ENCODE results near the gene MBD6.
A peak's percentile ranks its signal among the peaks of the same experiment; 100 is the strongest.

The MBD6 gene, protein sequence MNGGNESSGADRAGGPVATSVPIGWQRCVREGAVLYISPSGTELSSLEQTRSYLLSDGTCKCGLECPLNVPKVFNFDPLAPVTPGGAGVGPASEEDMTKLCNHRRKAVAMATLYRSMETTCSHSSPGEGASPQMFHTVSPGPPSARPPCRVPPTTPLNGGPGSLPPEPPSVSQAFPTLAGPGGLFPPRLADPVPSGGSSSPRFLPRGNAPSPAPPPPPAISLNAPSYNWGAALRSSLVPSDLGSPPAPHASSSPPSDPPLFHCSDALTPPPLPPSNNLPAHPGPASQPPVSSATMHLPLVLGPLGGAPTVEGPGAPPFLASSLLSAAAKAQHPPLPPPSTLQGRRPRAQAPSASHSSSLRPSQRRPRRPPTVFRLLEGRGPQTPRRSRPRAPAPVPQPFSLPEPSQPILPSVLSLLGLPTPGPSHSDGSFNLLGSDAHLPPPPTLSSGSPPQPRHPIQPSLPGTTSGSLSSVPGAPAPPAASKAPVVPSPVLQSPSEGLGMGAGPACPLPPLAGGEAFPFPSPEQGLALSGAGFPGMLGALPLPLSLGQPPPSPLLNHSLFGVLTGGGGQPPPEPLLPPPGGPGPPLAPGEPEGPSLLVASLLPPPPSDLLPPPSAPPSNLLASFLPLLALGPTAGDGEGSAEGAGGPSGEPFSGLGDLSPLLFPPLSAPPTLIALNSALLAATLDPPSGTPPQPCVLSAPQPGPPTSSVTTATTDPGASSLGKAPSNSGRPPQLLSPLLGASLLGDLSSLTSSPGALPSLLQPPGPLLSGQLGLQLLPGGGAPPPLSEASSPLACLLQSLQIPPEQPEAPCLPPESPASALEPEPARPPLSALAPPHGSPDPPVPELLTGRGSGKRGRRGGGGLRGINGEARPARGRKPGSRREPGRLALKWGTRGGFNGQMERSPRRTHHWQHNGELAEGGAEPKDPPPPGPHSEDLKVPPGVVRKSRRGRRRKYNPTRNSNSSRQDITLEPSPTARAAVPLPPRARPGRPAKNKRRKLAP

DNA sequence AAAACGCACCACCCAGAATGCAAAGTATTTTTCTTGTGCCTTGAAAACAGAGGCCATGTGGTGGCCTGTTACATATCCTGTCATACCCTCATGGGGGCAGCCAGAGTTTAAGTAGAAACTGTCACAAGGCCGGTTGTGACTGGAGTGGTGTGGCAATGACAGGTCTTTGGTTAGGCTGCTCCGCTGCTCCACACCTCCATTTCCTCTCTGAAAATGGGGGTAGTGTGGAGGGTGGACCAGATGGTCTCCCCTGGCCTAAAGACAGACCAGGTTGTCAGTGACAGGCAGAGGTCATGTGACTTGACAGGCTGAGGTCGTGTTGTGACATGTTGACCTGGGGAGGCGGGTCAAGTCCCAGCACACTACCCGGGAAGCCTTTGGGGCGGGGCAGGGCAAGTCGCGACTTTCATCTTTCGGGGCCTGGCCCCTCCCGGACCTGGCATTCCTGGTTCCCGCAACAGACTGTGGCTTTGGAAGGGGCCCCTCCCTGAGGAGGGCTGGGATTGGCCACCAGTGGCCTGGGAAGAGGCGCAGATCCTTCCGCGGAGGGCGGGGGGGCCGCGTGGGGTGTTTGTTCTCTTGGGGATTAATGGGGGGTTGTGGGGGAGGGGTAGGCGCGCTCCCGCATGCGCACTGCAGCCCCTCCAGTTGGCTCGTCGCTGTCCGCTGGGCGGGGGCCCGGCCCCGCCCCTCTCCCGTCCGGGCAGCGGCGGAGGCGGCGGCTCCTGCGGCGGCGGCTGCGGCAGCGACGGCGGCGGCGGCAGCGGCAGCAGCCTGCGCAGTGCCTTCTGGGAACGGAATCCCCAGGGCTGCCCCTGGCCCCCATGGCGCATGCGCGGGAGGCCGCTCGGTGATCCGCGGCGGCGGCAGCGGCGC is at the start of gene MBD6:
Gene MBD6 (plus strand): TSS at position 814 of the 876 bp plus-strand sequence. CDS start 1,480 bp downstream, outside the sequence.
- DNase-seq (ENCODE audit: low read depth in 1 of 2, low spot score in 1 of 2): peak; percentile 79 to 90

DNA sequence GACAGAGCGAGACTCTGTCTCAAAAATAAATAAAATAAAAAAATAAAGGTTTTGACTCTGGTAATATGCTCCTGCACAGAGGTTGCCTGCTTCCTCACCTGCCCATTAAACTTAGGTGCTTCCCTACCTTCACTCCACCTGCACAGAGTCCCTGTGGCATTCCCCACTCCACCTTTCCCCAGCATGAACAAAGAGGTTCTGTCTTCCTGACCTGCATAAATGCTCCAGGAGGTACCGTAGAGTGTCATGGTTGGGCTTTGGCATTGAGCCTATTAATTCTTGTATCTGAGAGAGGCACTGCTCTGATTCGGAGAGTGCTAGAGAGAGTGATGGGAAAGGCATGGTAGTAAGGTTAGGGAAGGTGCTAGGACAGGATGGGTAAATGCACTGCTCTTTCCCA is 49.2 kb upstream of the MBD6 start:
- no peak for DNase-seq (ENCODE audit: low read depth in 1 of 2, low spot score in 1 of 2)

DNA sequence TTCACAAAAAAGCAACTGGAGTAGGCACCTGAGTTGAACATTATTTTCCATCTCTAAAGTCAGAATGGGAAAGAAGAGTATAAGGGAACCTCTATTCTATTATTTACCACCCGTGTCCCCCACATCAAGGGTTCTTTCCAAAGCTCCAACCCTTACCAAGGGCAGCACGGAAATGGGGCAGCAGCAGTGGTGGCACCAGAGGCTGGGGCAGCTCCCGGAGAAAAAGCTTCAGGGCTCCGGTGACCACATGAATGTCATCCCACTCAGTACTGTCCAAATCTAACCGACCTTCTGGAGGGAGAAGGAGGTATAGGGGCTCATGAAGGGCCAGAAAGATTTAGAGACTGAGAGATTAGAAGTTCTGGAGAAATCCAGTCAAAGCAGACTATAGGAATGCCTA is 48.7 kb upstream of the MBD6 start:
- DNase-seq (ENCODE audit: low read depth in 1 of 2, low spot score in 1 of 2): no peak

DNA sequence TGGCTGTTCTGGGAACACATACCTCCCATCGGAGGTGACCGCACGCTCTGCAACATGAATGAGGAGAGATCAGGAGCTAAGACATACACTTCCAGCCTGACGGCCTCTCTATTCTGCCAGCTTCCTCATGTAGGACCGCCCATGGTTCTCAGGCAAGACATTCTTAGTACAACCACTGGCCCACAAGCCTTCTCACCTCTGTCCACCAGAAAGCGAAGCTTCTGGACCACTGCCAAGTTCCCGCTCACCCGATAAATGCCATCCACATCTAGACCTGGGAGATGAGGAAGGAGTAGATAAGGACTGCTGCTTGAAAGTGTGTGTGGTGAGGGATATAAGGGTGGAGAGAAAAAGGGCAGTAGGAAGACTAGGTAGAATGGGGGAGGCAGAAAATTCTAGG is 48.2 kb upstream of the MBD6 start:
- DNase-seq (ENCODE audit: low read depth in 1 of 2, low spot score in 1 of 2): no peak

DNA sequence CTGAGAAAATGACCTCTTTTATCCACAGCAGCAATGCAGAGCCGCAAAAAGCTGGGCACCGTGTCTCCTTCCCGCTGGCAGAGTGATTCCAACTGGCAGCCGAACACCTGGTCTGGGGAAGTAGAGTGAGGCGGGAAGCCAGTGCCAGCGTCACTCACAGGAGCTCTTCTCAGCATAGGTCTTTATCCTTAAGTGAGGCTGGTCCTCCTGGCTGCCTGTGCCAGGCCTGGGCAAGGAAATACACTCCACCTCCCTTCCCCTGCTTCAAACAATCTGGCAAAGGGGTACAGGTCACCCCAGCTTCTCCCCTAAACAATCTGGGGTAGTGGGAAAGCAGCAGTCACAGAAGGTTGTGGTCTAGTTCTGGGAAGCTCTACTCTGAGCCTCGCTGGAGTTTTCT is 47.8 kb upstream of the MBD6 start:
- DNase-seq (ENCODE audit: low read depth in 1 of 2, low spot score in 1 of 2): no peak

DNA sequence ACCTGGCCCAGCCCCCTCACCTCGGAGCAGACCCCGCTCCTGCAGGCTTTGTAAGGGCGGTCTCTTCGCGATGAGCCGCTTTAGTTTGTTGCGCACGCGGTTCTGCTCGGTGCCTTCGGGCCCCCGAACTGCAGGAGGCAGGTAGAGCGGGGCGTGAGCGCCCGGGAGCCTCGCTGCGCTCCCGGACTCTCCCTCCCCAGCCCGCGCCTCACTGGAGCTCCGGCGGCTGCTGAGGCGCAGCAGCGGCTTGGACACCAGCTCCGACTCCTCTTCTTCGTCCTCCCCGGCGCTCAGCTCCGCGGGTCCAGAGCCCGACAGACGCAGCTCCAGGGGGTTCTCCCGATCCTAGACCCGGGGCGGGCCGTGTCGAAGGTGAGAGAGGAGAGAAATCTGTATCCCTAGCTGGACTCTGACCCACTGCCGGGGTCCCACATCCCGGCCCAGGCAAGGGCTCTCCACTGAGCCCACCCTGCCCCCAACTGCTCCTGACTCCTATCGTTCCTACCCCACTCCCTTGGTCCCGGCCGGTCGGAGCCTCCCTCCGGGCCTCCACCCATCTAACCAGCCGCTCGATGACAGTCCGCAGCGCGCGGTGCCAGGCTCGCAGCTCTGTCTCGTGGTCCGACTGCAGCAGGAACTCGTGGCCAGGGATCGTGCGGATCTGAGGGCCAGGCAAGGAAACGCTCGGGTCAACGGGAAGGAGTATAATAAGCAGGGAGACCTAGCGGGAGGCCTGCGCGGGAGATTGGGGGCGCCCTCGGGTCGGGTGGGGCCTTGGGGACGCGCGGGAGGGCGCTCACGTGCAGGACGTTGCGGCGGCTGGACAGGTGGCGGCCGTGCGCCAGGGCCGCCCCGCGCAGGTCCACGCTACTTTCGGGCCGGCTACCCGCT is 47.1 kb upstream of the MBD6 start:
- no peak for DNase-seq (ENCODE audit: low read depth in 1 of 2, low spot score in 1 of 2)

DNA sequence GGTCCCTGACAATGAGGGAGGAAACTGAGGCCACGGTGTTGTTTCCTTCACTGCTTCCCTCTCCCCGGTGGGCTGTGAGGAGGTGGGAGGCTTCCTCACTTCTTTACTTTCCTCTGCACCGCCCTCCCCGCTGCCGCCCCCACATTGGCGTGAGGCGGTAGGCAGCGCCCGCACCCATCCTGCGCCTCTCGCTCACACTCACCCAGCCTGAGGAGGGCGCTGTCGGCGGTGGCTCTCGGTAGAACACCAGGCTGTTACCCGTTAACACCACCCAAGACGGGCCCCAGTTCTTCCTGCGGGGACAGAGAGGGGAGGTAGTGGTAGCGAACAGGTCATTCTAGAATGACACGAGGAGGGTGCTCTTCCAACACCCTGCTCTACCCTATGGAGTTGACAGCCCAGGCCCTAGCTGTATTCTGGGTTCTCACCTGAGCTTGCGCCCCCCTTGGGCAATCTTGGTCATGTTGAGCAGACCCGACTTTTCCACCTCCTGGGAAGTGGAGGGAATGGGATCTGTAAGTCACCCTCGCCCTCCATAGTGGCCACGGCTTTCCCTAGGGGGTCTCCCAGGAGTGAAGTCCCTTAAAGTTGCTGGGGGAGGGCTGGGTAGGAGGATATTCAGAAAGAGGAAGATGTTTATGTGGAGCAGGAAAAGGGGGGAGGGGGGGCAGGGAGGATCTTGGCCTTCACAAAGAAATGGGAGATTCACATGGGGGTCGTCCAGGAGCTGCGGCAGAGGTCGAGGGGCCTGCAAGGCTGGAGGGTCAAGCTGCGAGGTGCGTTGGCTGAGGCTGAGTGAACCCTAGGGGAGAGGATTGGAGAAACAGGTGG is 46.2 kb upstream of the MBD6 start:
- peak in 1 of 2 donors; percentile 56 for DNase-seq (ENCODE audit: low read depth in 1 of 2, low spot score in 1 of 2)

DNA sequence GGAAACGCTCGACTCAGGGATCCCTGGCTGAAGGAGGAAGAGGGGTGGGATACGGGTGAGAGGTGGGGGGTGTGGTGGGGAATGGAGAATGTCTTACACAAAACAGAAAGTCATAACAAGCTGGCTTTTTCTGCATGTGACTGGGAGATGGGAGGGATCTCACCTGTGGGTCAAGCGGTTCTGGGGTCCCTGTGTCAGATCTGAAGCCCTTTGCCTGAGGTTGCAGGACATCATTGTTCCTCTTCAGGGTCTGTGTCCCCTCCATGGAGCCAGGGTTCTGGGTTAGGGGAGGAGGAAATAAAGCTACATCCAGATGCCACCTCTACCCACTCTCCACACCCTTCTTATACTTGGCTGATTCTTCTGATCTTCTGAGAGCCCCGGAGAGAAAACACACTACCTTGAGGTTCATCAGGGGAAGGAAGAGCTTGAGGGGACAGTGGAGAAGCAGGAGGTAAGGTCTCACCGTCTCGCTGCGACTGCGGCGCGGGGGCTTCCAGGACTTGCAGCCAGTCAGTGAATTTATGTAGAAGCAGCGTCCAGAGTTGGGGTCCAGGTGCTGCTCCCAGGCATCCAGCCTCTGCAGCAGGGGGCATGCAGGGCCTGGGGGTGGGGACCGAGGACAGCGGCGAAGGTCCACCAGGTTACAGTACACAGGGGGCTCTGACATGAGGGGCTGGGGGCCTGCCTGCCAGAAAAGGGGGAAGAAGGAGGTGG is 45.5 kb upstream of the MBD6 start:
- DNase-seq (ENCODE audit: low read depth in 1 of 2, low spot score in 1 of 2): no peak

DNA sequence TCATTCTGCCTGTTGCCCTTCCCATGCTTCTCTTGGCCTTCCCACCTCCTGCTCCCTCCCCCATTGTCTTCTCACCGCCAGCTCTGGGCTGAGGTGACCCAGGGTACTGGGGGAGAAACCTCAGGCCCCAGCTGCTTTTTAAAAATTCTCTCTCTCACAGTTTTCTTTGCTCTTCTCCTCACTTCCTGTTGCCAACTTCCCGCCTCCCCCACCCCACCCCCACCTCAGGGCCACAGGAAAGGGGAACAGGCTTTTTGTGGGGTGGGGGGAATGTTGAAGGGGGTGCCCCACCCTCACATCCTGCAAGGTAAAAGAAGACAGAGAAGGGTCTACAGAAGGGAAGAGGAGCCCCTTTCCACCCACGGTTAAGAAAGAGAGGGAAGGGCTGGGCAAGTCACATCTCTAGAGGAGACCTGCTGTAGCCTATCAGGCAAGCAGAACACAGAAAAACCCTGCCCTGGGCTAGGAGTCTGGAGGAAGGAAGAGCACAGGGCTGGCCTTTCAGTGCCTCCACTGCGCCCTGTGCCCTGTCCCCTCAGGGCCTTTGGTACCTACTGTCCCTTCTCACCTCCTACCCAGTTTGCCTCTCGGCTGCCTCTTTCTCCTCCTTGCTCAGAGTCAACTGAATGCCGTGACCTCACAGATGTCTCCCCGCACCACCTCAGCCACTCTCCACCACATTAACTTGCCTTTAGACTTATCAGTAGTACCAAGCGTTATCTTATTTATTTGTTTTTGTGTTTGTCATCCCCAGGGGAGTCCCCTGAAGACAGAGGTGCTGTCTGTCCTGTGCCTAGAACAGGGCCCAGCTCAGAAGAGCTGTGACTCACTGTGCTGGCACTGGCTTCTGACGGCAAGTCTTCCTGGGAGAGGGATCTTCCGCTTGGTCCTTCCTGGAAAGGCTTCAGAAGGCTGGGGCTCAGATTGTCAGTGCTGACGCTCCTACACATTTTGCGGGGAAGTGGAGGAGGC is 44.6 kb upstream of the MBD6 start:
- no peak for DNase-seq (ENCODE audit: low read depth in 1 of 2, low spot score in 1 of 2)

DNA sequence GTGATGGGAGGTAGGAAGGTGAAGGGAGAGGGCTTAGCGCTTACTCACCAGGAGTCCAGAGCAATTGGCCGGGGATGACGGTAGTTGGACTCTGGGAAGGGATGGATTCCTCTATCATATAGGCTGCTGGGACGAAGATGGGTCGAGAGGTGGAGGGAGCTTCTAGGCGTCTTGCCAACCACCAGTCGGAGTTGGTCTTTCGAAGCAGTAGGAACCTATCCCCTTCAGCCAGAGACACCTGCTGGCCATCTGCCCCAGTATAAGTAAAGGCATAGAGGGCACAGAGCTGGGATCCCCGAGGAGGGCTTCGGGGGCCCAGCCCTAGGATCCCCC is 43.6 kb upstream of the MBD6 start:
- DNase-seq (ENCODE audit: low read depth in 1 of 2, low spot score in 1 of 2): no peak

DNA sequence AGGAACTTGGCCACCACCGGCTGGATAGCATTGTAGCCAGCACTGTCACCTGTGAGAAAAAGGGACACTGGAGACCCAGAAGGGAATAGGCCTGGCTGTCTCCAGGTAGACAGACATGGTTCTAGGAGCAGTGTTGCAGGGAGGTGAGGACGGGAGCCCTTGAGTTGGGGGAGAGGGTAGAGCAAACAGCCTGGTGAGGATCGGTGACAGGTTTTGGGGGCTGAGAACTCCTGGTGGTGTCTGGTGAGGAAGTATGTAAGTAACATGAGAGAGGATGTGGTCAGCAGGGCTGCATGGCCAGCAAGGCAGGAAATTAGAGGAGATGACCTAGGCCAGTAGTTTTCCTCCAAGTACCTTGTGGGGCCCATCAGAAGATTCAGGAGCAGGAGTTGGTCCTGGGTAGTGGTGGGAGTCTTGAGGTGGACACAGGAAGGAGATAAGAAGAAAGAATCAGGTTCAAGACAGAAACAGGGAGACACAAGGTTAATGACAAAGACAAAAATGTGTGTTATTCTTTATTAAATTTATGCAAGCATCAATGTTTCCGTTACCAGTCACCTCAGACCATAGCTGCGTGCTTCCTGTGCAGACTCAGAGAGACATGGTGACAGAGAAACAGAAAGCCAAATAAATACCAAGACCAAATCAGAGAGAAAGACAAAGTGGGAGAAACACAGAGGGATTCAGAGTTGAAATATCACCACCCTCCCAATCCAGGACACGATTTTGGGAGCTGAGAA is 43.1 kb upstream of the MBD6 start, which contains the start of gene ARHGAP9:
Gene ARHGAP9 (minus strand): TSS at position 491 of the 740 bp plus-strand sequence. CDS start 460 bp downstream, at position 31.
- DNase-seq (ENCODE audit: low read depth in 1 of 2, low spot score in 1 of 2): no peak

DNA sequence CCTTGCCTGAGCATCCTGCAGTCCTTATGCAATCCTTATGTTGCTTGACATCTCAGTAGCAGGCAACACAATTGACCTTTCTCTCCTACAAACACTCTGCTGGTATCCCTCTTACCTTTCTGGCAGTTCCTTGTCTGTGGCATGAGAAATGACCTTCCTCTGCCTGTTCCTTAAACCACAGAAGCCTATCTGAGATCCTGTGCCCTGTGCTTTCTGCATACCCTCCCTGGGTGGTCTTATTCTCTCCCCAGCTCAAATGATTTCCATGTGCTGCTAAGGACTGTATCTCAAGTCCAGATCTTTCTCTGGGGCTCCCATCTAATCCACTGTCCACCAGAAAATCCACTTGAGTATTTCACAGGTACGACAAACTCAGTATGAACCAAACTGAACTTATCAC is 41.0 kb upstream of the MBD6 start:
- no peak for DNase-seq (ENCODE audit: low read depth in 1 of 2, low spot score in 1 of 2)

DNA sequence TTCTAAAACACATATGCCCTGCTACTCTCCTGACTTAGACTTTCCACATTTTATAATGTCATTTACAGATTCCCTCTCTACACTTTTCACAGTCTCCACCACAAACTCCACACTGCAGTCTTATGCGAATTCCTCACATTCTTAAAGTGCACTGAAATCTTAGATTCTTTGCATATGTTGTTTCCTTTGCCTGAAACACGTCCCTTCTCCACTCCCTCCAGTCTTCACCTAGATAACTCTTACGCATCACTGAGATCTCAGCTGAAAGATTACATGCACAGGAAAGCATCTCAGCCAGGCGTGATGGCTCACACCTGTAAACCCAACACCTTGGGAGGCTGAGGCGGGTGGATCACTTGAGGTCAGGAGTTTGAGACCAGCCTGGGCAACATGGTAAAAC is 39.2 kb upstream of the MBD6 start:
- no peak for DNase-seq (ENCODE audit: low read depth in 1 of 2, low spot score in 1 of 2)

DNA sequence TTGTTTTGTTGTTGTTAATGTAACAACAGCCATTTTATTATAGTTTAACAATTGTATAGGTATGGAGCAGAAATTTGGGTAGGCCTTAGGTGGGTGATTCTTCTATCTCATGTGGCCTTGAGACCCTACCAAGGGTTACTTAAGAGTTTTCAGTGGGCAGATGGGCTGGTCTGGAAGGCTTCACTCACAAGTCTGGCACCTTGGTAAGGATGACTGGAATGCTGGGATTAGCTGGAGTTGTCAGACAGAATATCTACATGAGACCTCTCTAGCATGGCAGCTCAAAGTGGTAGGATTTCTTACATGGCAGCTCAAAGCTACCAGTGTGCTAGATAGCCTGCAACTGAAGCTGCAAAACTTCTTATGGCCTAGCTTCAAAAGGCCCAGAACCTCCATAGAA is 36.9 kb upstream of the MBD6 start:
- DNase-seq (ENCODE audit: low read depth in 1 of 2, low spot score in 1 of 2): no peak

DNA sequence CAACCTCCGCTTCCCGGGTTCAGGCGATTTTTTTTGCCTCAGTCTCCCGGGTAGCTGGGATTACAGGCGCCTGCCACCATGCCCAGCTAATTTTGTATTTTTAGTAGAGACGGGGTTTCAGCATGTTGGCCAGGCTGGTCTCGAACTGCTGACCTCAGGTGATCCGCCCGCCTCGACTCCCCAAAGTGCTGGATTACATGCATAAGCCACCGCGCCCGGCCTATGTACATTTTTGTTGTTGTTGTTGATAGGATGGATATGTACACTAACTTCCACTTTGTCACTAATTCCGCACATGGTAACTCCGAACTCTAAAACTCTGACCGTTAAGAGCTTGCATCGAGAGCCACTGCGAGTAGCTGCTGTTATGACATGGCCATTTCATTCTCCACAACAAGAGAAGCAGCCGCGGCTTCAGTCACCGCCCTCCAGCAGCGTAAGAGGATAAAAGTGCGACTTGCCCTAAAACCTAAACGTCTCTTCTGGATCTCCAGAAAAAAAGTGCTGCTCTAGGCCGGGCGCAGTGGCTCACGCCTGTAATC is 35.5 kb upstream of the MBD6 start:
- DNase-seq (ENCODE audit: low read depth in 1 of 2, low spot score in 1 of 2): no peak

All from activated T-helper 1 cell treated with anti-CD3 and anti-CD28 coated beads, Interleukin-2, amount 50 U/mL, for 16 hours (primary cell).